ENCODE results near the gene MYOT. TPM values are rescaled to one million over a fixed set of nuclear protein-coding genes. Genes with fewer than 3 reads are reported as not detected.

The MYOT gene
- total and polyA plus RNA-seq, 10 of the 15 experiments (the other 5 are each of a cell fraction or from before 2014, with no cell fraction given), result 0.15 to 1.5 (median 0.53) TPM; not detected in 5

DNA sequence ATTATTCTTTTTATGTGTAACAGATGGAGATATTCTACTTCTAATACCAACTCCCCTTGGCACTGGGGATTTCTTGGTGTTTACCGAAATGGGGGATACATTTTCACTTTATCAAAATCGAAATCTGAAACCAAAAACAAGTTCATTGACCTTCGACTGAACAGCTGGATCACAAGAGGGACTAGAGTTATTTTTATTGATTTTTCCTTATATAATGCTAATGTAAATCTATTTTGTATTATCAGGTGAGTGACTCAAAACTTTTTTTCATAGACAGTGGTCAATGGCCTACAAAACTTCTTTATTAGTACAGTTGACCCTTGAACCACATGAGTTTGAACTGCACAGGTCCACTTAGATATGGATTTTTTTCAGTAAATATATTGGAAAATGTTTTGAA, 31.8 kb downstream of the MYOT start:
- no peaks in the 10 kb centered on the region for H3K9me3 ChIP-seq (replicated peaks; ENCODE audit: control insufficient read depth, insufficient read depth, low read length)
- ChIA-PET POLR2A (interaction anchor here (2.1 kb wide), 1 partner anchor 11 kb away, joined by 13 read pairs; the partner anchor contains the start of gene PKD2L2), SMC1A (ENCODE audit: uncharacterized antibody, unreplicated experiment) (interaction anchor here (4.4 kb wide), 1 partner anchor 11 kb away, joined by 24 read pairs; the partner anchor contains the start of gene PKD2L2), CTCF (interaction anchor here (1.4 kb wide), 1 partner anchor 36 kb away, joined by 4 read pairs; no protein-coding TSS in a partner anchor), RAD21 (ENCODE audit: unreplicated experiment) (interaction anchor here (3.3 kb wide), 1 partner anchor 11 kb away, joined by 17 read pairs; the partner anchor contains the start of gene PKD2L2)
- 20% methylated on average over 3 of the region's 3 CpGs for WGBS (ENCODE audit: insufficient coverage, insufficient replicate concordance, low lambda C conversion rate, missing lambda C conversion rate)
- in situ Hi-C loops (cut with MboI), result no loop called here
- FAIRE-seq (no peak), ATAC-seq (no peak), DNase-seq (ENCODE audit: low read depth, low spot score) (no peak)
- TF ChIP-seq DPF2 (IDR thresholded peaks at IDR 0.05) (no peak), MYB (IDR thresholded peaks at IDR 0.05; ENCODE audit: borderline replicate concordance, low read depth, low read length) (no peak), POU2F2 (IDR thresholded peaks at IDR 0.05; ENCODE audit: borderline replicate concordance, low read depth, low read length) (no peak)
- TF ChIP-seq, protein P1, sequence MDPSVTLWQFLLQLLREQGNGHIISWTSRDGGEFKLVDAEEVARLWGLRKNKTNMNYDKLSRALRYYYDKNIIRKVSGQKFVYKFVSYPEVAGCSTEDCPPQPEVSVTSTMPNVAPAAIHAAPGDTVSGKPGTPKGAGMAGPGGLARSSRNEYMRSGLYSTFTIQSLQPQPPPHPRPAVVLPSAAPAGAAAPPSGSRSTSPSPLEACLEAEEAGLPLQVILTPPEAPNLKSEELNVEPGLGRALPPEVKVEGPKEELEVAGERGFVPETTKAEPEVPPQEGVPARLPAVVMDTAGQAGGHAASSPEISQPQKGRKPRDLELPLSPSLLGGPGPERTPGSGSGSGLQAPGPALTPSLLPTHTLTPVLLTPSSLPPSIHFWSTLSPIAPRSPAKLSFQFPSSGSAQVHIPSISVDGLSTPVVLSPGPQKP (IDR thresholded peaks at IDR 0.05; ENCODE audit: low read depth, low read length), result no peak
- no peak overlapping the region for H3K27ac ChIP-seq (ENCODE audit: control insufficient read depth, insufficient read depth)
- no peak overlapping the region for H3K9ac ChIP-seq (ENCODE audit: control insufficient read depth, insufficient read depth, low read length)
- intact Hi-C loops (cut with micrococcal nuclease; ENCODE audit: unreplicated experiment), result no loop called here
- peaks cover 16% of the 10 kb centered on the region for H3K4me1 ChIP-seq (ENCODE audit: control insufficient read depth, insufficient read depth, low read length)
- no peaks in the 10 kb centered on the region for H3K27me3 ChIP-seq (replicated peaks in 1 of 2; ENCODE audit: control insufficient read depth in 2 of 2, insufficient read depth in 2 of 2, low read length in 1 of 2)
- H3K36me3 ChIP-seq (ENCODE audit: control insufficient read depth in 2 of 2, insufficient read depth in 2 of 2, low read length in 1 of 2), result no peaks in the 10 kb centered on the region
- H3K4me3 ChIP-seq, result no peak overlapping the region
- no peak overlapping the region for H3K4me2 ChIP-seq (ENCODE audit: control insufficient read depth, insufficient read depth)
- H2AFZ ChIP-seq (ENCODE audit: control insufficient read depth, low read depth, low read length), result no peak overlapping the region
- no peaks in the 10 kb centered on the region for H3K79me2 ChIP-seq (ENCODE audit: control insufficient read depth, insufficient read depth, low read length)
- H4K20me1 ChIP-seq (ENCODE audit: control insufficient read depth, insufficient read depth), result no peaks in the 10 kb centered on the region
- BruUV-seq (replicated peaks), result no TSS peak
